ENCODE measurements around the gene BANF2.

Gene BANF2

GRCh38 chr20:17735959-17736621, 36.3 kb downstream of the BANF2 start:
- DNase-seq: no peak

DNA sequence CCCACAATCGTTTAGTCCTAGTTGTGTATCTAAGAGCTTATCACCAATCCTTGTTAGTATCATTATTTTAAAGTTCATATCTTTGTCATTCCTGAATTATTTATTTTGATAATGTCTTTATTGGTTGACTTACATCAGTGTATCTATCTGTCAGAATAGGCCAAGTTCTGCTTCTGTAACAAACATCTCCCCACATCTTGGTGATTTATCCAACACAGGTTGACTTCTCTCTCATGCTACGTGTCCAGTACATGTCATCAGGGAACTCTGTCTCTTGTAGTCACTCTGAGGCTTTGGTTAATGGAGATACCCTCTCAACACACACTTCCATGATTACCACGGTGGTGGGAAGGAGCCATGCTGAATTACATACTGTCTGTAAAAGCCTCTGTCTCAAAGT, 38.4 kb downstream of the BANF2 start:
- DNase-seq: no peak

DNA sequence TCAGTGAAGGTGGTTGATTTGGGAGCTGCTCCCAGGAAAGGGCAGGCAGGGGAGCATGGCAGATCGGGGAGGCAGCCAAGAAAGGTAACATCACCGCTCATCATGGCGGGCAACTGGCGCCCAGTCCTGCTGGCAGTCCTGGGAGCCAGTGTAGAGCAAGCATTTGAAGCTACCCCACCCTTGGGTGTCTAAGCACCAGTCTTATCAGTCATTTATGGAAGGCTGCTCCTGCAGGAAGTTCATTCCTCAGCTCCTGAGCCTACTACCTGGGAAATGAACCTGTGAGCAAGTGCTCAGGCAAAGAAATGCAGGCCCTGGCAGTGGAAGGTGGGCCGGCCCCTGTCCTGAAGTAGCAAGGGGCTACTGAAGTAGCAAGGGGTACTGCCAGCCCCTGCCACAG, 41.5 kb downstream of the BANF2 start:
- no peak for DNase-seq

GRCh38 chr20:17742731-17743130, 43.0 kb downstream of the BANF2 start:
- no peak for DNase-seq

GRCh38 chr20:17743677-17744076, 43.9 kb downstream of the BANF2 start:
- DNase-seq: no peak

DNA sequence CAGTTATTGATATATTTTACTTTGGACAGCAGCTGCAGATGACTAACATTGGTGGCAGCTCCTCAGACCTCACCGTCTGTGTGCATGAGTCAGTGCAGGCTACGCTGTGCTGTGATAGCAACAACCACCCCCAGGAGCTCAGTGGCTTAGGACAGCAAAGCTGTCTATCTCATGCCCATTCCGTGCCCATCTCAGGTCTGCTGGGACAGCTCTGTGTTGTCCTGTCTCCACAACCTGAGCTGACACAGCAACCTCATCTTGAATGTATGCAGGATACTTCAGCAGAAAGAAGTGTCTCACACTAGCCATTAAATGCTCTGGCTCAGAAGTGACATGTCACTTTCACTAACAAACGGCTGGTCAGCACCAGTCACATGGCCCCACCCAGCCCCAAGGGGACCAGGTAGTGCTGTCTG, 47.7 kb downstream of the BANF2 start:
- DNase-seq: no peak

- DNase-seq: no peak
Observed at GRCh38 chr20:17748279-17748678, 48.5 kb downstream of the BANF2 start.

- DNase-seq: no peak
Observed at GRCh38 chr20:17749626-17749977, 49.8 kb downstream of the BANF2 start.

DNA sequence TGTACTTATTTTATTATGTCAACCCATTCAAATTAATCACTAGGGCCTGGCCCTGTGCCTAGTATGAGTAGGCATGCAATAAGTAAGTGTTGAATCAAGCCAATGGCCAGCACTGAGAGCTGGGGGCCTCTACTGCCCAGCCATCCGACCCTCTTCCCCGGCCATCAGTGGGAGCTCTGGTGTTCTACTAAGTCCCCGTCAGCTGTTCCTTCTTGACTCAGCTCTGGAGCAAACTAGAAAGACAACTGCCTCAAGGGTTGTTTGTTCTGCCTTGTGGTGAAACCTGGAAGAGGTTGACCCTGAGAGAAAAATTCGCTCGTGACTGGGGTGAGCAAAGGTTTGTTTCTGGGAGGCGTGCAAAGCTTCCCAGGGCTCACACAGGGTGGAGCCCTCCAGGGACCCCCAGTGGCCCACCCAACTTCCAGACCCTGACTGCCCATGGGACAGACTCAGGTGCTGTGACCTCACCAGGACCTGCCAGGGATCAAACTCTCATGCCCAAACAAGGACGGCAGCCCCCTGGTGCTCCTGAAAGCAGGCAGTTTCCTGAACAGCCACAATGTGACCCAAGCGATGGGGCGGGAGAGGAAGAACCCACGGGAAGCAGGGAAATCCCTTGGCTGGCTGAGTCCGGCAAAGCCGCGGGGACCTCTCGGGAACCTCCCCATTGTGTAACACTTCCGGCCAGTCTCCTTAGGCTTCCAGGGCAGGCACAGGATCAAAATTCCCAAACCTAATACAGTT, 50.4 kb downstream of the BANF2 start:
- no peak for DNase-seq

GRCh38 chr20:17750722-17751045, 50.9 kb downstream of the BANF2 start:
- no peak for DNase-seq

DNA sequence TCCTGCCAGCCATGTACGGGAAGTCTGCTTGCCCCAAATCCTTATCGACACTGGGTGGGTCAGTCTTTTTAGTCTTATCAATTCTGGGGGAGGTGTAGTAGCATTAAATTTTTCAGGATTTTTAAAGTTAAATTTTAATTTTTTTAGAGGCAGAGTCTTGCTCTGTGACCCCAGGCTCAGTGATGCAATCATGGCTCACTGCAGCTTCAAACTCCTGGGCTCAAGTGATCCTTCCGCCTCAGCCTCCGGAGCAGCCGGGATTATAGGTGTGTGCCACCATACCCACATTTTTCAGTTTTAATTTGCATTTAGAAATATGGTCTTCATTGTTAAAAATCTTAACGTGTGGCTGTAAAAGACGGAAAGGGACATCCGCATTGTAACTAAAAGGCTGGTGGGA, 51.9 kb downstream of the BANF2 start:
- no peak for DNase-seq

- DNase-seq: no peak
Observed at GRCh38 chr20:17752459-17752858, 52.7 kb downstream of the BANF2 start.

DNA sequence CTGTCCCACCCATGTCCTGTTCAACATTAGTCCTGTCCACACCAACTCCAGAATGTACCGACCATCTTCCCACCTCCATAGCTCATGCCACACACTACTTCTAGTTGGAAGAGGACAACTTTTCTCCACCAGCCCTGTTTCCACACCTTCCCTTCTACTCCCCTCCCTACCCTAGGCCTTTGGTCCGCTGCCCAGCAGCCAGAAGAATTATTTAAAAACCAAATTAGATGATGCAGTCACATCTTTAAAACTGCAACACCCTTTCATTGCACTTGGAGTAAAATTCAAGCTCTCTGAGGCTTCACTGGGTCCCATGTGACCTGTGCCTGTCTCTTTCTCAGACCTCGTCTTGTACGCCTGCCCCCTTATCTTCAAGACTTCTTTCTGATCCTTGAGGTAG, 53.8 kb downstream of the BANF2 start:
- DNase-seq: no peak

GRCh38 chr20:17756529-17756928, 56.8 kb downstream of the BANF2 start:
- no peak for DNase-seq

GRCh38 chr20:17757496-17757895, 57.7 kb downstream of the BANF2 start:
- no peak for DNase-seq

DNA sequence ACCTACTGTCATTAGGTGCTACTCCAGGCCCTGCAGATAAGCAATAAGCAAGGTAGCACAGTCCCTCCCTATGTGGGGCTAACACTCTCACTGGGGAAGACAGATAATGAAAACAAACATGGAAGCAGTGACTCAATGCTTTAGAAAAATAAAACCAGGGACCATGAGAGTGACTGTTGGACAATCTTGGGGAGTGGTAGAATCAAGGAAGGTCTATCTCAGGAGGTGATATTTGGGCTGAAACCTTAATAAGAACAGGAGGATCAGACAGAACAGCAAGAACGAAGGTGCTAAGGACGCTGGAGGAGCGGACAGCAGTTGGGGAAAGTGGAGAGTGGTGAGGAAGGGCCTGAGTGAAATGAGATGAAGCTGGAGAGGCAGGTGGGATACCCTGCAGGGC, 58.2 kb downstream of the BANF2 start:
- no peak for DNase-seq

DNA sequence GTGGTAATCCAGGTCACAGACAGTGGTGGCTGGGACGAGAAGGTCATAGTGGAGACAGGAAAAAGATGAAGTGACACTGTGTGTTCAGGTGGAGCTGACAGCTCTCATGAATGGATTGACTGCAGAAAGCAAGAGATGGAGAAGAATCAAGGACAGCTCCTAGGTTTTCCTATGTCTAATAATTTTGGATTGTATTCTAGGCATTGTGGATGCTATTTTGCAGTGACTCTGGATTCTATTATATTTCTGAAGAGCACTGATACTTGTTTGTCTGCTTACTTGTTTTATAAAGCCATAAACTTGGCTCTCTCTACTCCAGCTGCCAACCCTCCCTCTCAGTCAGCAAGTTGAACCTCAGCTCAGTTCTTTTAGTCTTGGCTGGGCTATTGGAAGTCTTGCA, 58.7 kb downstream of the BANF2 start:
- no peak for DNase-seq

GRCh38 chr20:17759449-17759848, 59.7 kb downstream of the BANF2 start:
- DNase-seq: no peak

- no peak for DNase-seq
Observed at GRCh38 chr20:17761604-17762003, 61.8 kb downstream of the BANF2 start.

DNA sequence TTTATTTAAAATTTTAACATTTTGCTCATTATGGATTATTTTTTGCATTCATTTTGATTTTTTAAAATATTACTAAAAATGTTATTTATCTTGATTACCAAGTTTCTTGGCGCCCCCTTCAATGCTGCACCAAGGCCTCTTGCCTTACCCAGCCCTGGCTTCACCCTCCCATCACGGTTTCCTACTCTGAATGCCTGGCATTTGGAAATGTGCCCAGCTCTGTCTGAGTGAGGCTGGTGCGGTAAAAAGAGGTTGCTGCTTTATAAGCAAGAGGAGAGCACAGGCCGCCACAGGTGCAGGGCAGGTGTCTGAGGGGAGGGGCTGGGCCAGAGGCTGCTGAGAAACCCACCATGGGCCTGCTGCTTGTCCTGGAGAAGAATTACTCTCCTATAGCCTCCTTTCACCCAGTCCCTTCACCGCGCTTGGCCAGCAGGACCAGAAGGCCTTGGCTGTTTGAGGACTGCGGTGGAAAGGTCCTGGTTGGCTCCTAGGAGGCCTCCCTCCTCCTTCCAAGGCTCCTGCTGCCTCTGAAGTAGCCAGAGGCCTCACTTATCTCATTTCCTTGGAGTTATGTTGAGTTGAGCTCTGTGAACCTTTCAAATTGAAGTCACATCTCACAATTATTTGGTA, 62.6 kb downstream of the BANF2 start:
- no peak for DNase-seq

DNA sequence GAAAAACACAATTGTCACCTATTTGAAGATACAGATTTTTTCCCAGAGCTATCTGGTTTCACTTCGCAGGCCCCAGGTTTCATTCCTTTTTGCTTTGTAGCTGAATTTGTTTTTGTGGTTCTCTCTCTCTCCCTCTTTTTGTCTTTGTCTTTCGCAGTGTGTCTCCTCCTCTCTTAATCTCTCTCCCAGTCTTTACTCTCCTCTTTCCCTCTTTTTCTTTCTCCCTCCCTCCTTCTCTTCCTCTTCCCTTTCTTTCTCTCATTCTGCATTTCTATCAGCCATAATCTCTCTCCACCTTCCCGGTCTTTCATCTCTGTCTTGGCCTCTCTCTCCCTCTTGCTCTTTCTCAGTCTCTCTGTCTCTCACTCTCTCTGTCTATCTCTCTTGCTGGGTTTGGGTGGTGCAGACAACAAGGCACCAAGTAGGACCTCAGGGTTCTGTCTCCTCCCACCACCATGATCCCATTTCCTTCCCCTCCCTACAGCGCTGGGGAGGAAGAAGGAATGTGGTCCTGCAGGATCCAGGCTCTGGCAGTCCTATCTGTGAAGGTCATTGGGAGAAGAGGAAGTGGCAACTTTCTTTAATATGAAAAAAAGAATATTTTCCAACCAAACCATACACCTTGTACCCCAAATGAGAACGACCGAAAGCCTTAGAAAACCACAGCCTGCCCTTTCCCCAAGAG, 63.2 kb downstream of the BANF2 start:
- no peak for DNase-seq

DNA sequence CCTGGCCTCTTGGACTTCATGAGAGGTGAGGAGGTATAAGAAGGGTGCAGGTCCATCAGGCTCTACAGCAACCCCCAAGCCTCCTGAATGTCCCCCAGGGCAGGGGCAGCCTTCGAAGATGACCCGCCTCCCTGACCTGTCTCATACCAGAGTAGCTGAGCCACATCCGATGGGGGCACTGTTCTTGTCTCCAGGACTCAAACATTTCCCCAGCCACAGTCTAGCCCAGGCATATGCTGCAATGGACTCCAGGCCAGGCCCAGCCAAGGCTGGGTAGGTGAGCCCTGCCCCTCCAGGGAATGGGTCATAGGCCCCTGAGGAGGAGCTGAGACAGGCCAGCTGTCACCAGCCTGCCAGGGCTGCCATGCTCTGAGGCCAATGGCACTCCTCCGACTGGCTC, 65.3 kb downstream of the BANF2 start:
- DNase-seq: no peak

DNA sequence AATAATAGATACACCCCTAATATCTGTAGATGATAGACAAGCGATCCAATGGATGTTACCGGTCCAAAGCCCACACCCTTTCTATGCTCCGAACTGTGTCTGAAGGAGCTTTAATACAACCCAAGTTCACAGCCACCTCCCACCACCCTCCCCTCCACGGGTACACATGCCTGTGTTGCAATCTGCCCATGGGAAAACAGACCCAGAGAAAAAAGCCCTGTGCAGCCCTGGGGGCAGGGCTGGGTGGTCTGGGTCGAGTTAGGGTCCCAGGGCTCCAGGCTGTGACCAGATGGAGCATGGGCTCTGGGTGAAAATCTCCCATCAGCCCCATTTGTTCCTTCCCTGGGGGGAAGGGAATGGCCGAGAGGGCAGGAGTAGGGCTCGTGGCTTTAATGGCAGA, 65.8 kb downstream of the BANF2 start:
- DNase-seq: no peak

- no peak for DNase-seq
Observed at GRCh38 chr20:17766226-17766625, 66.5 kb downstream of the BANF2 start.
